ENCODE results near the gene DBNDD1.
"Not testable (repeated sequence)": the region's sequence is repeated elsewhere in the genome, so short reads cannot be mapped to it uniquely, and the experiment has no call there.

GRCh38 chr16:89995475-89996177 lies 23.6 kb downstream of the DBNDD1 start:
- not testable (repeated sequence) for TF ChIP-seq YY1 (IDR thresholded peaks at IDR 0.05; ENCODE audit: insufficient read depth, insufficient read length); SUZ12 (IDR thresholded peaks at IDR 0.05; ENCODE audit: extremely low read depth, insufficient read depth, insufficient read length); ZNF274 (IDR thresholded peaks at IDR 0.05; ENCODE audit: low read depth, low read length)
